Sigmoid colon (tissue), 7 donors: Measurements from ENCODE around the gene SIDT2. TPM values are rescaled to one million over a fixed set of nuclear protein-coding genes. Genes with fewer than 3 reads are reported as not detected.
A peak's percentile ranks its signal among the peaks of the same experiment; 100 is the strongest.

ENCODE experiments used
- DNase-seq: peaks from one replicate; pipeline ENCODE4 v3.0.0-alpha.2; 2019
- H3K27ac ChIP-seq, 4 donors: fragments of 200-600 bp; sonication (generic); one replicate each; pipeline ENCODE4 v1.5.1; 2016 to 2019; ENCODE audit warnings: mild to moderate bottlenecking in 1 of 4
- H3K27me3 ChIP-seq, 3 donors: fragments of 200-600 bp; sonication (generic); one replicate each; pipeline ENCODE4 v1.5.1; 2019; ENCODE audit warnings: mild to moderate bottlenecking in 1 of 3
- H3K36me3 ChIP-seq, 4 donors: fragments of 200-600 bp; sonication (generic); one replicate each; pipeline ENCODE4 v1.5.1; 2016 to 2019
- H3K4me1 ChIP-seq, 4 donors: fragments of 200-600 bp; sonication (generic); one replicate each; pipeline ENCODE4 v1.5.1; 2017 to 2019
- H3K4me3 ChIP-seq, 4 donors: fragments of 200-600 bp; sonication (generic); one replicate each; pipeline ENCODE4 v1.5.1; 2017 to 2019; ENCODE audit warnings: mild to moderate bottlenecking in 2 of 4, moderate library complexity in 1 of 4
- H3K9me3 ChIP-seq, 4 donors: fragments of 200-600 bp in 3 of 4; sonication (generic) in 3 of 4; one replicate each; pipeline versions ENCODE4 v1.5.1 to v1.6.1; 2013 to 2019
- EP300 ChIP-seq, 4 donors: sonication (generic); formaldehyde crosslinking; IDR thresholded peaks; one replicate each; pipeline ENCODE4 v1.6.1; 2017; ENCODE audit warnings: antibody characterized with exemption in 4 of 4
- POLR2A ChIP-seq, 2 donors: fragments of 450-650 bp; IDR thresholded peaks; one replicate each; pipeline ENCODE4 v1.6.1; 2016; ENCODE audit warnings: antibody characterized with exemption in 2 of 2, mild to moderate bottlenecking in 2 of 2, moderate library complexity in 2 of 2
- POLR2AphosphoS5 ChIP-seq, 4 donors: sonication (generic); formaldehyde crosslinking; IDR thresholded peaks; one replicate each; pipeline ENCODE4 v1.6.1; 2017; ENCODE audit warnings: antibody characterized with exemption in 4 of 4
- WGBS, 2 donors: extraction: QIAGEN DNeasy Blood & Tissue Kit; methylation state at CpG; one replicate each; pipeline ENCODE4 v1.1.7; 2013; 5-methylcytosine and 5-hydroxymethylcytosine counted together
- intact Hi-C: fragments of 100-400 bp; cut with DNase I; formaldehyde crosslinking; loops from one replicate; pipeline ENCODE4 v1.15.1; 2023
- polyA plus RNA-seq, 3 donors: library from polyadenylated mRNA; stranded (reverse); fragments of 200-250 nt; gene quantifications; one replicate each; pipeline ENCODE4 v1.2.3, GENCODE V29; 2013
- total RNA-seq, 4 donors: library from RNA; depleted of rRNA; stranded (reverse); fragments of >200 nt; gene quantifications; one replicate each; pipeline ENCODE4 v1.1.0, GENCODE V29; 2016
- TF ChIP-seq, protein P1 (sequence below), 4 experiments: fragments of 450-650 bp in 3 of 4; fragments of 200-600 bp in 1 of 4; IDR thresholded peaks; one replicate each; pipeline ENCODE4 v1.5.1; 2016 to 2019; ENCODE audit warnings: antibody characterized with exemption in 4 of 4, mild to moderate bottlenecking in 3 of 4, moderate library complexity in 2 of 4
- donor health status: healthy with polysubstance abuse.
- donor health status: Bipolar disorder and iron deficiency.
- donor health status: healthy.

SIDT2 gene
- total and polyA plus RNA-seq, 7 donors, result 7.6 to 50.7 (median 22.1) TPM

DNA sequence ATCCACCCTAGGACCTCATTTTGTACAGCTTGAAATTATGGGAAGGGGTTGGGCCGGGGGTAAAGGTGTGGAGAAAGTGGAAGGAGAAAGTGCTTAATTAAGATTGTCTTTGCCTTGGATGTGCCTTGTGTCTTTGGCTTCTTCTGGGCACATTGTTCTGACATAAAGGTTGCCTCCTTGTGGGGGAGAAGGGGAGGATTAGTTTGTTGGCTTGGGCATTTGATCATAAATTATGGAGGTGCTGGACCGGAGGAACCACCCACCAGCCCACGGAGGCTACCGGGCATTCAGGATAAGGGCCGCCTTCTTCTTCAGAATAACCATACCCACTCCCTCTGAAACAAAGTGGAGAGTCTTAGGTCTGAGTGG is 33.2 kb upstream of the SIDT2 start:
- DNase-seq, result no peak
- H3K27ac ChIP-seq, result peak overlapping the region; percentile 95 to 97 (median 97)
- peak overlapping the region; percentile 83 to 93 (median 88) for H3K4me3 ChIP-seq
- H3K36me3 ChIP-seq, result peaks cover 0 to 11% (median 3%) of the 10 kb centered on the region in 4 donors
- no peaks in the 10 kb centered on the region for H3K27me3 ChIP-seq
- intact Hi-C loops, result loop anchor here (2.0 to 5.0 kb wide), 4 partner anchors 33 to 87 kb away; partner anchors contain the start of genes PCSK7, RNF214, SIDT2 and SIK3
- 2 to 8% methylated on average over 5 of the region's 5 CpGs for WGBS, 2 donors
- no peaks in the 10 kb centered on the region for H3K9me3 ChIP-seq
- peaks cover 0 to 59% (median 48%) of the 10 kb centered on the region in 4 donors for H3K4me1 ChIP-seq
- TF ChIP-seq, protein P1, sequence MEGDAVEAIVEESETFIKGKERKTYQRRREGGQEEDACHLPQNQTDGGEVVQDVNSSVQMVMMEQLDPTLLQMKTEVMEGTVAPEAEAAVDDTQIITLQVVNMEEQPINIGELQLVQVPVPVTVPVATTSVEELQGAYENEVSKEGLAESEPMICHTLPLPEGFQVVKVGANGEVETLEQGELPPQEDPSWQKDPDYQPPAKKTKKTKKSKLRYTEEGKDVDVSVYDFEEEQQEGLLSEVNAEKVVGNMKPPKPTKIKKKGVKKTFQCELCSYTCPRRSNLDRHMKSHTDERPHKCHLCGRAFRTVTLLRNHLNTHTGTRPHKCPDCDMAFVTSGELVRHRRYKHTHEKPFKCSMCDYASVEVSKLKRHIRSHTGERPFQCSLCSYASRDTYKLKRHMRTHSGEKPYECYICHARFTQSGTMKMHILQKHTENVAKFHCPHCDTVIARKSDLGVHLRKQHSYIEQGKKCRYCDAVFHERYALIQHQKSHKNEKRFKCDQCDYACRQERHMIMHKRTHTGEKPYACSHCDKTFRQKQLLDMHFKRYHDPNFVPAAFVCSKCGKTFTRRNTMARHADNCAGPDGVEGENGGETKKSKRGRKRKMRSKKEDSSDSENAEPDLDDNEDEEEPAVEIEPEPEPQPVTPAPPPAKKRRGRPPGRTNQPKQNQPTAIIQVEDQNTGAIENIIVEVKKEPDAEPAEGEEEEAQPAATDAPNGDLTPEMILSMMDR (IDR thresholded peaks at IDR 0.05), result peak in 1 of 4 experiments; percentile 6
- TF ChIP-seq POLR2AphosphoS5 (IDR thresholded peaks at IDR 0.05) (peak in 2 of 4 donors; percentile 33 to 43), EP300 (IDR thresholded peaks at IDR 0.05) (no peak)

DNA sequence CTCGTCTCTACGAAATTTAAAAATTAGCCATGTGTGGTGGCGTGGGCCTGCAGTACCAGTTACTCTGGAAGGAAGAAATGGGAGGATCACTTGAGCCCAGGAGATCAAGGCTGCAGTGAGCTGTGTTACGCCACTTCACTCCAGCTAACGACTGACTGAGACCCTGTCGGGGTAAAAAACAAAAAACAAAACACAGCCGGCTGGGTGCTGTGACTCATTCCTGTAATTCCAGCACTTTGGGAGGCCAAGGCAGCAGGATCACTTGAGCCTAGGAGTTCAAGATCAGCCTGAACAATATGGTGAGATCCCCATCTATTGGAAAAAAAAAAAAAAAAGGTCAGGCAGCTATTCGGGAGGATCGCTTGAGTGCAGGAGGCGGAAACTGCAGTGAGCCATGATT is 32.0 kb upstream of the SIDT2 start:
- WGBS, 2 donors, result 82 to 84% methylated on average over 10 of the region's 10 CpGs
- TF ChIP-seq POLR2A (IDR thresholded peaks at IDR 0.05) (no peak), EP300 (IDR thresholded peaks at IDR 0.05) (no peak), POLR2AphosphoS5 (IDR thresholded peaks at IDR 0.05) (no peak)
- TF ChIP-seq, protein P1 (IDR thresholded peaks at IDR 0.05), result no peak
- H3K9me3 ChIP-seq, result no peaks in the 10 kb centered on the region
- DNase-seq, result no peak
- peaks cover 0 to 11% (median 3%) of the 10 kb centered on the region in 4 donors for H3K36me3 ChIP-seq
- H3K27me3 ChIP-seq, result no peaks in the 10 kb centered on the region
- H3K27ac ChIP-seq, result peak overlapping the region; percentile 37 to 97 (median 96)
- H3K4me3 ChIP-seq, result peak overlapping the region in 1 of 4 donors; percentile 90
- H3K4me1 ChIP-seq, result peaks cover 0 to 68% (median 52%) of the 10 kb centered on the region in 4 donors
- intact Hi-C loops, result loop anchor here (5.0 kb wide), 1 partner anchor 51 kb away; the partner anchor contains the start of gene TAGLN

DNA sequence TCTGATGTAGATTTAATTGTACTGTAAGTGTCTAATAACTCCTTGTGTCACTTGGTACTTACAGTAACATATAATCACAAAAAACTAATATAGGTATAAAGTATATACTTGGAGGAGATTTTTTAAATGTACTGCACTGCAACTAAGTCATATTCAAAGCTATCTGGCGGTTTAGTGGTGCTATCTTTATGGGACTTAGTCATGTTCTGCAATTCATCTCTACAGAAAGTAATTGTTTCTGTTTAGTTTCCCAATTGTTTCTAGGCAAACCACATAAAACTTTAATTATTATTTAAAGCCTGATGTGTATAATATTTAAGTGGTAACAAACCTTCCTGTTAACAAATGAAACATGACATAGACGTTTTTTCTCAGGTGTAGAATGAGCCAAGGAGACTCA is 26.5 kb upstream of the SIDT2 start:
- intact Hi-C loops, result no loop called here
- H3K36me3 ChIP-seq, result peaks cover 0 to 34% (median 0%) of the 10 kb centered on the region in 4 donors
- H3K4me1 ChIP-seq, result peaks cover 0 to 91% (median 56%) of the 10 kb centered on the region in 4 donors
- no peaks in the 10 kb centered on the region for H3K9me3 ChIP-seq
- no peak for DNase-seq
- TF ChIP-seq POLR2AphosphoS5 (IDR thresholded peaks at IDR 0.05) (no peak), EP300 (IDR thresholded peaks at IDR 0.05) (no peak), POLR2A (IDR thresholded peaks at IDR 0.05) (no peak)
- TF ChIP-seq, protein P1 (IDR thresholded peaks at IDR 0.05), result no peak
- WGBS, 2 donors, result 32 to 69% methylated on average over 2 of the region's 2 CpGs
- H3K27me3 ChIP-seq, result no peaks in the 10 kb centered on the region
- no peak overlapping the region for H3K4me3 ChIP-seq
- H3K27ac ChIP-seq, result no peak overlapping the region

DNA sequence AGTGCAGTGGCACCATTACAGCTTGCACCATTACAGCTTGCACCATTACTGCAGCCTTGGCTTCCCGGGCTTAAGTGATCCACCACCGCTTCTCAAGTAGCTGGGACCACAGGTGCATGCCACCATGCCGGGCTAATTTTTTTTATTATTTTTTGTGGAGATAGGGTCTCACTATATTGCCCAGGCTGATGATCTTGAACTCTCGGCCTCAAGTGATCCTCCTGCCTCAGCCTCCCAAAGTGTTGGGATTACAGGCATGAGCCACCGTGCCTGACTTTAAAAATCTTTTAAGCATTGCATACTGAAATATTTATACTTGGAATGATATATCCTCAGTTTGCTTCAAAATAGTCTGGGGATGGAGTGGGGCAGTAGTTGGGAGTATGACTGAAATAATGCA is 24.1 kb upstream of the SIDT2 start:
- no peak for DNase-seq
- Histone ChIP-seq H3K9me3 (no peaks in the 10 kb centered on the region), H3K27ac (no peak overlapping the region), H3K4me1 (peaks cover 0 to 67% (median 39%) of the 10 kb centered on the region in 4 donors), H3K36me3 (peaks cover 0 to 28% (median 0%) of the 10 kb centered on the region in 4 donors), H3K27me3 (no peaks in the 10 kb centered on the region), H3K4me3 (no peak overlapping the region)
- intact Hi-C loops, result no loop called here
- no peak for TF ChIP-seq EP300 (IDR thresholded peaks at IDR 0.05)
- TF ChIP-seq, protein P1 (IDR thresholded peaks at IDR 0.05), result no peak
- TF ChIP-seq POLR2AphosphoS5 (IDR thresholded peaks at IDR 0.05), result no peak
- no peak for TF ChIP-seq POLR2A (IDR thresholded peaks at IDR 0.05)
- 96 to 98% methylated on average over 5 of the region's 5 CpGs for WGBS, 2 donors

DNA sequence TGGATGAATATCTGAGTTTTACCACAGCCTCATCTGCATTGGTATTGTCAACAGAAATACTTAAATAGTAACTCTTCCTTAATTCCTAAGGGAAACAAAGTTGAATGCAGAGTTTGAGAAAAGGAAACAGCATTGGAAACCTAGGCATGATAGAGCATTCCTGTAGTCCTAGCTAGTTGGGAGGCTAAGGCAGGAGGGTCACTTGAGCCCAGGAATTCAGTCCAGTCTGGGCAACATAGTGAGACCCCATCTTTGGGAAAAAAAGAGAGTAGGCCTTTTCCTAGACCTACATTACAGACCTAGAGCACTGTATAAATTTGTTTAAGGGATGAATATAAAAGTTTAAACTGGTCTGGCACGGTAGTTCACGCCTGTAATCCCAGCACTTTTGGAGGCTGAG is 21.0 kb upstream of the SIDT2 start:
- peaks cover 0 to 41% (median 21%) of the 10 kb centered on the region in 4 donors for H3K4me1 ChIP-seq
- intact Hi-C loops, result no loop called here
- no peak for DNase-seq
- H3K27ac ChIP-seq, result no peak overlapping the region
- peaks cover 0 to 55% (median 11%) of the 10 kb centered on the region in 4 donors for H3K36me3 ChIP-seq
- H3K9me3 ChIP-seq, result no peaks in the 10 kb centered on the region
- no peaks in the 10 kb centered on the region for H3K27me3 ChIP-seq
- no peak overlapping the region for H3K4me3 ChIP-seq
- TF ChIP-seq POLR2A (IDR thresholded peaks at IDR 0.05) (no peak), POLR2AphosphoS5 (IDR thresholded peaks at IDR 0.05) (no peak), EP300 (IDR thresholded peaks at IDR 0.05) (no peak)
- TF ChIP-seq, protein P1 (IDR thresholded peaks at IDR 0.05), result no peak
- WGBS, 2 donors, result 90 to 93% methylated on average over 2 of the region's 2 CpGs
